Esophagus mucosa (tissue), 1 donor: ENCODE data around the gene CDV3. TPM values are rescaled to one million over a fixed set of nuclear protein-coding genes. Genes with fewer than 3 reads are reported as not detected.
"Not testable (repeated sequence)": the region's sequence is repeated elsewhere in the genome, so short reads cannot be mapped to it uniquely, and the experiment has no call there.

ENCODE experiments used
- ATAC-seq: fragments of 200-7000 bp; cut with Tn5 transposase; one replicate; pipeline ENCODE4 v1.9.1; 2020
- total RNA-seq: library from RNA; stranded (reverse); gene quantifications from one replicate; pipeline ENCODE4 v1.2.4, GENCODE V29; 2023
- donor health status: DM: yes; HTN: yes; CAD: no.

The CDV3 gene
- 104 TPM for total RNA-seq

GRCh38 chr3:133573629-133574194, at the start of gene CDV3:
TSS of gene CDV3 (plus strand) at chr3:133573686. CDS start at chr3:133574045, 359 bp downstream.
- peak; percentile 34 for ATAC-seq

- ATAC-seq = not testable (repeated sequence)
Observed at GRCh38 chr3:133523758-133524157, 49.7 kb upstream of the CDV3 start.

- no peak for ATAC-seq
Observed at GRCh38 chr3:133525435-133525834, 48.1 kb upstream of the CDV3 start.

GRCh38 chr3:133527081-133527715, 46.3 kb upstream of the CDV3 start:
- ATAC-seq = no peak

- no peak for ATAC-seq
Observed at GRCh38 chr3:133529809-133530208, 43.7 kb upstream of the CDV3 start.

GRCh38 chr3:133531981-133532380, 41.5 kb upstream of the CDV3 start:
- ATAC-seq = no peak

- ATAC-seq = no peak
Observed at GRCh38 chr3:133532951-133533350, 40.5 kb upstream of the CDV3 start.

- ATAC-seq = peak; percentile 92
Observed at GRCh38 chr3:133535971-133536881, 37.3 kb upstream of the CDV3 start.

- not testable (repeated sequence) for ATAC-seq
Observed at GRCh38 chr3:133537131-133537530, 36.4 kb upstream of the CDV3 start.

- no peak for ATAC-seq
Observed at GRCh38 chr3:133538154-133538553, 35.3 kb upstream of the CDV3 start.

GRCh38 chr3:133540896-133541674, 32.4 kb upstream of the CDV3 start:
- peak; percentile 85 for ATAC-seq

- ATAC-seq = no peak
Observed at GRCh38 chr3:133542871-133543270, 30.6 kb upstream of the CDV3 start.

- ATAC-seq = peak; percentile 29
Observed at GRCh38 chr3:133544983-133545382, 28.5 kb upstream of the CDV3 start.

- peak; percentile 83 for ATAC-seq
Observed at GRCh38 chr3:133547432-133548041, 25.9 kb upstream of the CDV3 start.

- ATAC-seq = no peak
Observed at GRCh38 chr3:133548090-133548489, 25.4 kb upstream of the CDV3 start.

GRCh38 chr3:133549565-133549964, 23.9 kb upstream of the CDV3 start:
- no peak for ATAC-seq

GRCh38 chr3:133551589-133551988, 21.9 kb upstream of the CDV3 start:
- not testable (repeated sequence) for ATAC-seq

- ATAC-seq = peak; percentile 41
Observed at GRCh38 chr3:133561679-133562078, 11.8 kb upstream of the CDV3 start.

- ATAC-seq = peak; percentile 25
Observed at GRCh38 chr3:133562376-133562775, 11.1 kb upstream of the CDV3 start.

GRCh38 chr3:133563186-133563591, 10.3 kb upstream of the CDV3 start:
- ATAC-seq = no peak

GRCh38 chr3:133563816-133564215, 9.7 kb upstream of the CDV3 start:
- no peak for ATAC-seq
